ENCODE results near the gene RELN.

GRCh38 chr7:103985565-103986126 is 3.8 kb downstream of the RELN start:
- TF ChIP-seq CTCF (IDR thresholded peaks at IDR 0.05) (no peak), POLR2A (IDR thresholded peaks at IDR 0.05) (no peak)

Data from thyroid gland (tissue), 4 donors.